Stimulated activated naive B cell treated with anti-CD40 and anti-IgM and Interleukin-4, amounts not matched to agents 10 μg/mL and 1 μg/mL and 100 μg/mL, for 72 hours (primary cell): ENCODE measurements around the gene IRGQ.

Experiments
- ATAC-seq, 2 donors: fragments of 150-1000 bp; cut with Tn5 transposase; replicated peaks; 2 replicates each; pipeline ENCODE4 v1.10.0; 2021; ENCODE audit warnings: moderate library complexity in 1 of 2
- DNase-seq: peaks from one replicate; pipeline ENCODE4 v3.0.0; 2021
- H3K27ac Mint-ChIP-seq: one replicate; pipeline ENCODE4 v1.8.0; 2022; ENCODE audit warnings: mild to moderate bottlenecking, mixed read lengths
- H3K27me3 Mint-ChIP-seq, 2 donors: one replicate each; pipeline ENCODE4 v1.8.0; 2022; ENCODE audit warnings: mixed read lengths in 2 of 2
- H3K36me3 Mint-ChIP-seq, 2 donors: one replicate each; pipeline ENCODE4 v1.8.0; 2022; ENCODE audit warnings: mixed read lengths in 2 of 2, mild to moderate bottlenecking in 1 of 2
- H3K4me1 Mint-ChIP-seq, 2 donors: one replicate each; pipeline ENCODE4 v1.8.0; 2022; ENCODE audit warnings: mixed read lengths in 2 of 2, mild to moderate bottlenecking in 1 of 2
- H3K4me3 Mint-ChIP-seq, 2 donors: one replicate each; pipeline ENCODE4 v1.8.0; 2022; ENCODE audit warnings: mild to moderate bottlenecking in 2 of 2, mixed read lengths in 2 of 2, moderate library complexity in 1 of 2
- H3K9me3 Mint-ChIP-seq, 2 donors: one replicate each; pipeline ENCODE4 v1.8.0; 2022; ENCODE audit warnings: mixed read lengths in 2 of 2, mild to moderate bottlenecking in 1 of 2

IRGQ gene

DNA sequence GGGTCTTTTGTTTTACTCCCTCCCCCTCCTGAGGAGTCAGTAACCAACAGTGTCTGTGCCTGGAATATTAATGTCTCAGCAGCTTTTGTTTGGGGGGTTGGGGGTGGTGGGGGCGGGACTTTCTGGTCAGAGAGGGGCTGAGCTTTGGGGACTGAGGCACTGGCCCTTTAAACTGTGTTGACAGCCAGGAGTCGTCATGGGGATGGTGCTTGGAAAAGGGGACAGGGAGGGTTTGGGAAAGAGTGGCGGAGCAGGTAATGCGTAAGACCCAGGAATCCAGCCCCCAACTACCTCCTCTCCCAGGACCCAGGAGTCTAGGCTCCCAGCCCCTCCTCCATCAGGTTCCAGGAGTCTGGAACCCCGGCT is 38.6 kb upstream of the IRGQ start:
- ATAC-seq (no peak), DNase-seq (no peak)
- no peak overlapping the region for H3K27ac Mint-ChIP-seq
- H3K4me3 Mint-ChIP-seq = no peak overlapping the region
- peaks cover 14 to 27% of the 10 kb centered on the region in 2 donors for H3K4me1 Mint-ChIP-seq
- H3K36me3 Mint-ChIP-seq = no peaks in the 10 kb centered on the region
- H3K27me3 Mint-ChIP-seq = peaks cover 36 to 58% of the 10 kb centered on the region in 2 donors
- H3K9me3 Mint-ChIP-seq = no peaks in the 10 kb centered on the region

DNA sequence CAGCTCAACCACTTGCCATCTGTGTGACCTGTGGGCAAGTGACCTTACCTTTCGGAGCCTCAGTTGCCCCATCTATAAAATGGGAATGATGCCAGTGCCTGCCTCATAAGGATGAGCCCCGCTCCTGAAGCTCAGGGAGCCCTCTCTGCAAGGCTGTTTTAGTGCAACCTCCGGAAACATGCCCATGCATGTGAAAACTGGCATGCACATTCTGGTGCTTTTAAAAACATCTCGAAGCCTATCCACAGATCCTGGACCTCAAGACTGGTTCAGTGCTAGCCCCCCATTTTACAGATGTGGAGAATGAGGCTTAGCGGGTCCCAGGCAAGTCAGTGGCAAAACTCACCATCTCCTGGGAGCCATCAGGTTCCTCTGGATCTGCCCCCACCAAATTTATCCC is 38.1 kb upstream of the IRGQ start:
- no peaks in the 10 kb centered on the region for H3K36me3 Mint-ChIP-seq
- H3K27me3 Mint-ChIP-seq = peaks cover 34 to 55% of the 10 kb centered on the region in 2 donors
- ATAC-seq (no peak), DNase-seq (no peak)
- no peaks in the 10 kb centered on the region for H3K9me3 Mint-ChIP-seq
- peaks cover 13 to 23% of the 10 kb centered on the region in 2 donors for H3K4me1 Mint-ChIP-seq
- no peak overlapping the region for H3K27ac Mint-ChIP-seq
- H3K4me3 Mint-ChIP-seq = no peak overlapping the region

DNA sequence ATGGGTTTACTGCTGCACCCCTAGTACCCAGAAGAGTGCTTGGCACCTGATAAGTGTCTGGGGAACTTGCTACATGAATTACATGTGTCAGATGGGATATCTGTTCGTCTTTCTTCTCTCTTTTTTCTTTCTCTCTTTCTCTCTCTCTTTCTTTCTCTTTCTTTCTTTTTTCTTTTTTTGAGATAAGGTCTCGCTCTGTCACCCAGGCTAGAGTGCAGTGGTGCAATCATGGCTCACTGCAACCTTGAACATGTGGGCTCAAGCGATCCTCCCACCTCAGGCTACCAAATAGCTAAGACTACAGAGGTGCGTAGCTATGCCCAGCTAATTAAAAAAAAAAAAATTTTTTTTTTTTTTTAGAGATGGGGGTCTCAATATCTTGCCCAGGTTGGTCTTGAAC is 37.6 kb upstream of the IRGQ start:
- H3K36me3 Mint-ChIP-seq = no peaks in the 10 kb centered on the region
- H3K4me3 Mint-ChIP-seq = no peak overlapping the region
- no peak overlapping the region for H3K27ac Mint-ChIP-seq
- no peaks in the 10 kb centered on the region for H3K9me3 Mint-ChIP-seq
- peaks cover 7 to 18% of the 10 kb centered on the region in 2 donors for H3K4me1 Mint-ChIP-seq
- H3K27me3 Mint-ChIP-seq = peaks cover 28 to 49% of the 10 kb centered on the region in 2 donors
- no peak for DNase-seq
- no peak for ATAC-seq

DNA sequence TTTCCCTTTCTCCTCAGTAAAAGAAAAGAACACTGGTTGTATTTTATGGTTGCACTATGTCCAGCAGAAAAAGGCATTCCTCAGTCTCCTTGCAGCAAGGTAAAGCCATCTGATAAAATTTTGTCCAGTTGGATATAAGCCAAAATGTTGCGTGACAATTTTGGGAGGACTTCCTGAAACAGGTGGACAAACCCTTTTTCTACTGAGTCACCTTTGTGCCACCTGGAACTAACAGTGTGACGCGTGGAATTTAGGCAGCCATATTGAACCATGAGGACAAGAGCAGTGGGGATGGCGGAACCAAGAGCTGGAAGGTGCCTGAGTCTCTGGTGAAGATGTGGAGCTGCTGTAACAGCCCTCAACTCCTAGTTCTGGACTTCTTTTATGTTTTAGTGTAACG is 35.6 kb upstream of the IRGQ start:
- no peak overlapping the region for H3K27ac Mint-ChIP-seq
- H3K4me3 Mint-ChIP-seq = no peak overlapping the region
- H3K4me1 Mint-ChIP-seq = peaks cover 8 to 19% of the 10 kb centered on the region in 2 donors
- DNase-seq (no peak), ATAC-seq (no peak)
- H3K9me3 Mint-ChIP-seq = no peaks in the 10 kb centered on the region
- H3K27me3 Mint-ChIP-seq = peaks cover 29 to 49% of the 10 kb centered on the region in 2 donors
- no peaks in the 10 kb centered on the region for H3K36me3 Mint-ChIP-seq

DNA sequence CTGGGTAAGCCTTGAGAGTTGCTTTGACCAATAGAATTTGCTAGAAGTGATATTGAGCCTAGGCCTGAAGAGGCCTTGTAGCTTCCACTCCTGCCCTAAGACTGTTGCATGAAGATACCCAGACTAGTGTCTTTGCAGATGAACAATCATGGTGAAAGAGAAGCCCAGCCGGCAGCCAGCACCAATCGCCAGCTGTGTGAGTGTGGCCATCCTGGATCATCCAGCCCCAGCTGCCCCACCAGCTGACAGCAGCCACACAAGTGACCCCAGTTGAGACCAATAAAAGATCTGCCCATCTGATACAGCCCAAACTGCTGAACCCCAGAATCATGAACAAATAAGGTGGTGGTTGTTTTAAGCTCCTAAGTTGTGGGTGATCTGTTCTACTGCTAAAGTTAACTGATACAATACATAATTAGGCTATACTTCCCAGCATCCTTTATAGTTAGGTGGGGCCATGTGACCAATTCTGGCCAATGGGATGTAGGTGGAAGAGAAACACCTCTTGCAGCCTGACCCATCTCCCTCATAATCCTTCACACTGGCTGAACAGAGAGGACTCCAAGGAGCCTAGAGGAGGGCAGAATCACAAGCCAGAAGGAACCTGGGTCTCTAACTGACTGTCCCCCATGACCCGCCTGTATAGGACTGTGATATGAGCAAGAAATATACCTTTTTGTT is 32.9 kb upstream of the IRGQ start:
- ATAC-seq (no peak), DNase-seq (no peak)
- Mint-ChIP-seq H3K4me3 (no peak overlapping the region), H3K36me3 (peaks cover 2 to 3% of the 10 kb centered on the region in 2 donors), H3K27me3 (peaks cover 24 to 38% of the 10 kb centered on the region in 2 donors), H3K27ac (no peak overlapping the region), H3K9me3 (no peaks in the 10 kb centered on the region), H3K4me1 (peaks cover 13 to 19% of the 10 kb centered on the region in 2 donors)

DNA sequence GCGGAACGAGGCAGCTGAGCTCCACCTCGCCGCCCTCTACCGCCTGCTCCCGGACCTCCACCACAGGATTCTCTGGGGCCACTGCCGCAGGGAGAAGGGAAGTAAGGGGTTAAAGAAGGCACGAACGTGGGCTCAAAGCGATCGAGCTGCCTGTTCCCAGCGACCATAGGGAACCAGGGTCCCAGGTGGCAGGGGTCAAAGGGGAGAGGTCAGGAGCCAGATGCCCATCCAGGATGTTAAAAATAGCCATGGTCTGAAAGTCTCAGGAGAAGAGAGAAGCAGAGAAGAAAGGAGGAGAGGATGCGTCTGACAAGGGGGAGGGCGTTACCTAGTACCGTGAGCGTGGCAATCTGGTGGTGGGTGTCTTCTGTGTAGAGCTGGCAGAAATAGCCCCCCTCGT is 30.9 kb upstream of the IRGQ start:
- Mint-ChIP-seq H3K27me3 (peaks cover 20 to 25% of the 10 kb centered on the region in 2 donors), H3K9me3 (no peaks in the 10 kb centered on the region)
- DNase-seq = no peak

DNA sequence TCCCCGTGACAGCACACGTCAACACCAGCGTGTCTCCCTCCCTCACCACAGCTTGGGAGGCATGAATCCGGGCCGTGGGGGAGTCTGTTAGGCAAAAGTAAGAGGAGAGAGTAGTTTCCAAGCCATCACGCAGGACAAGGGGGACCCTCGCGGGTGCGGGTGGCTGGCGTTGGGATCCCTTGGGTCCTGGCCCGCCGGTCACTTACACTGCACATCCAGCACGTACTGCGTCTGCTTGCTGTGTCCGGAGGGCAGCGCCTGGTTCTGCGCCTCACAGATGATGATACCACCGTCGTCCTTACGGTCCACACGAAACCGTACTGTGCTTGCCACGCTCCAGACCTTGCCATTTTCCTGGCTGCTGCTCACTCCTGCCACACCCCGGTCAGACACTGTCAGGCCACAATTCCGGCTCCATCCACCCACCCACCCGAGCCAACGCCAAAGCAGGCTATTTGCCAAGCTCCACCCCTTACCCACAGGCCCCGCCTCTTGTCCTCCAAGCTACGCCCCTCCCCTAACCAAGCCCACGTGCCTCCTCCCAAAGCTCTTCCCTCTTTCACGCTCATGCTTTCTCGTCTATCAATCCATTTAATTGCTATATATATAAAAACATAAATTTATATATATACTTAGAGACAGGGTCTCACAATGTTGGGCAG is 30.1 kb upstream of the IRGQ start:
- H3K27ac Mint-ChIP-seq = no peak overlapping the region
- peaks cover 2 to 4% of the 10 kb centered on the region in 2 donors for H3K36me3 Mint-ChIP-seq
- no peaks in the 10 kb centered on the region for H3K9me3 Mint-ChIP-seq
- DNase-seq (no peak), ATAC-seq (peak in 1 of 2 donors; percentile 41)
- H3K27me3 Mint-ChIP-seq = peaks cover 20 to 25% of the 10 kb centered on the region in 2 donors
- peaks cover 15 to 23% of the 10 kb centered on the region in 2 donors for H3K4me1 Mint-ChIP-seq
- H3K4me3 Mint-ChIP-seq = no peak overlapping the region

More for the DNA sequence above, 30.9 kb upstream of the IRGQ start:
- H3K27ac Mint-ChIP-seq = no peak overlapping the region
- ATAC-seq = no peak
- H3K36me3 Mint-ChIP-seq = peaks cover 2 to 4% of the 10 kb centered on the region in 2 donors
- H3K4me1 Mint-ChIP-seq = peaks cover 15 to 23% of the 10 kb centered on the region in 2 donors
- H3K4me3 Mint-ChIP-seq = no peak overlapping the region

DNA sequence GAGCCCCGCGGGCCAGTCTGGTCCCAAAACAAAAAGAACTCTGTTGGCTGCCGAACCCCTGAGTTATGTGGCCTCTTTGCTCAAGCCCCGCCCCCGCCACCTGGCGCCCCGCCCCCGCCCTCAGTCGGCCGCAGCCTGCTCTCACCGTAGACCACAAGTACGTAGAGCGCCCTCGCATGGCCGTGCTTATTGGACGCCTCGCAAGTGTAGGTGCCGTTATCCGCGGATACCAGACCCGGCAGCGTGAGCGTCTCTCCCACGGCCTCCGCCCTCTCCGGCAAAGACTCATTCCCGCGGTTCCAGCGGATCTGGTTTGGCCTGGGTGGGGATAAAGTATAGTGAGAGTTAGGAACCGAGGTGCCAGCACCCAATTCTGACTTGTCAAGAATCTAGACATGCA is 29.0 kb upstream of the IRGQ start:
- Mint-ChIP-seq H3K9me3 (no peaks in the 10 kb centered on the region), H3K4me1 (peaks cover 20 to 34% of the 10 kb centered on the region in 2 donors), H3K27ac (no peak overlapping the region), H3K36me3 (peaks cover 2 to 4% of the 10 kb centered on the region in 2 donors), H3K4me3 (peak overlapping the region in 1 of 2 donors; percentile 25), H3K27me3 (peaks cover 20 to 25% of the 10 kb centered on the region in 2 donors)
- DNase-seq (peak; percentile 62), ATAC-seq (peak; percentile 79 to 86)

DNA sequence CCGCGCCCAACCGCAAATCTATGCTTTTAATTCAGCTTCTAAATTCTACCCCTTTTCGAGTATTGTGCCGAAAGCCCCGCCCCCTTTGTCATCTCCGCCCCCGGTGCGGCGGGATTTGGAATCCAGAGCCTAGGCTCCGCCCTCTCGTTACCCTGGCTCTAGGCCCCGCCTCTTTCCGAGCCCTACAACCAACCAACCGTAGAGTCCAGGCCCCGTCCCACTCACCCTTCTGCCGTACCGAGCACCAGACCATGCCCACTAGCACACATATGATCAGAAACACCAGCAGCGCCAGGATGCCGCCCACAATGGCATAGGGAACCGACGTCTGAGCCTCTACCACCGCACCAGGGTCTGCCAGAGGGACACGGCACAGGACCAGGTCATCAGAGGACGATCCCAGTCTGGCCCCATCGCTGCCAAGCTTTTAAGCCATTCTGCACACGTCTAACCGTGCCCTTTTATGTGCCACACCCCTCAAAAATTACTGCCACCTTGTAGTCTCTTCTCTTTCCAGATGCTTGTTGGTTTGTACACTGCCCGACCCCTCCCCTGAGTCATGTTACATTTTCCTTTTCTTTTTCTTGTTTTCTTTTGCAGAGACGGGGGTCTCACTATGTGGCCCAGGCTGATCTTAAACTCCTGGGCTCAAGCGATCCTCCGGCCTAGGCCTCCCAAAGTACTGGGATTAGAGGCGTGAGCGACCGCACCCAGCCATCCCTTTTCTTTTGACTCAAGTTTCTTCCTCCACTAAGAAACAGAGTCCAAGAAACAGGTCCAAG is 28.1 kb upstream of the IRGQ start:
- H3K9me3 Mint-ChIP-seq = no peaks in the 10 kb centered on the region
- peaks cover 20 to 25% of the 10 kb centered on the region in 2 donors for H3K27me3 Mint-ChIP-seq
- H3K27ac Mint-ChIP-seq = no peak overlapping the region
- ATAC-seq (no peak), DNase-seq (no peak)
- peaks cover 22 to 36% of the 10 kb centered on the region in 2 donors for H3K4me1 Mint-ChIP-seq
- no peak overlapping the region for H3K4me3 Mint-ChIP-seq
- H3K36me3 Mint-ChIP-seq = peaks cover 2 to 4% of the 10 kb centered on the region in 2 donors

DNA sequence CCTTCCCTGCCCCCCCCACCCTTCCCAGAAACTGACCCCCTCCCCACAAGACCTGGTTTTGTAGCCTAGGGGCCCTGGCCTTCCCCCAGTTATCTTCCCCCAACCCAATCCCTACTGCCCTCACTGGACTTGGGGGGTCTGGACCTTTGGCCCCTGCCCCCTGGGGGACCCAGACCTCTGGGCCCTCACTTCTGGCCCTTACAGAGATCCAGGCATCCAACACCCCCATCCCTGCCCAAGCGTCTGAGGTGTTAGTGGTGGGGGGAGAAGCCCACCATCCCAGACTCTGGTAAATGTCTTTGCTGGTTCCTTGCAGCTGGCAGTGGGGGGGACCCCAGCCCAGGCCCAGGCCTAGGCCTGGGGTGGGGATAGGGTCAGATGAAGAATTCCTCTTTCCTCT is 27.0 kb upstream of the IRGQ start:
- no peak overlapping the region for H3K4me3 Mint-ChIP-seq
- ATAC-seq = no peak
- peaks cover 4% of the 10 kb centered on the region in 2 donors for H3K36me3 Mint-ChIP-seq
- peaks cover 20 to 24% of the 10 kb centered on the region in 2 donors for H3K27me3 Mint-ChIP-seq
- DNase-seq = no peak
- no peak overlapping the region for H3K27ac Mint-ChIP-seq
- H3K9me3 Mint-ChIP-seq = no peaks in the 10 kb centered on the region
- H3K4me1 Mint-ChIP-seq = peaks cover 22 to 36% of the 10 kb centered on the region in 2 donors

DNA sequence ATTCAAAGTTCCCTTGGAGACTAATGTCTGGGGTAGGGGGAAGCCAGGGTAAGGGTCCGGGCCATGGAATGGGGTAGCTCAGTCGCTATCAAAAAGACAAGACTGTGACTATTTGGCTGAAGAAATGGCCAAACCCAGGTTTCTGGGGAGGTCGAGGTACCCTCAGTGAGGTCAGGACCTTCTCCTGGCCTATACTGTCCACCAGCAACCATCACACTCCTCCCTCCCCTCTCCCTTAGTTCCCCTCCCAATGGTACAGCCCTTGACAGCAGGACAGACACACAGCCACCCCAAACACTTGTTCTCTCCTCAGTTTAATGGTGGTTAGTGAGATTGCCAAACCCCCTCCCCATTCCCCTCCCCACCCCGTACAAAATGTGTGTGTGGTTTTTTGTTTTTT is 26.1 kb upstream of the IRGQ start:
- peaks cover 22 to 36% of the 10 kb centered on the region in 2 donors for H3K4me1 Mint-ChIP-seq
- H3K27me3 Mint-ChIP-seq = peaks cover 15% of the 10 kb centered on the region in 2 donors
- peaks cover 4% of the 10 kb centered on the region in 2 donors for H3K36me3 Mint-ChIP-seq
- DNase-seq (no peak), ATAC-seq (no peak)
- H3K27ac Mint-ChIP-seq = no peak overlapping the region
- no peak overlapping the region for H3K4me3 Mint-ChIP-seq
- no peaks in the 10 kb centered on the region for H3K9me3 Mint-ChIP-seq

DNA sequence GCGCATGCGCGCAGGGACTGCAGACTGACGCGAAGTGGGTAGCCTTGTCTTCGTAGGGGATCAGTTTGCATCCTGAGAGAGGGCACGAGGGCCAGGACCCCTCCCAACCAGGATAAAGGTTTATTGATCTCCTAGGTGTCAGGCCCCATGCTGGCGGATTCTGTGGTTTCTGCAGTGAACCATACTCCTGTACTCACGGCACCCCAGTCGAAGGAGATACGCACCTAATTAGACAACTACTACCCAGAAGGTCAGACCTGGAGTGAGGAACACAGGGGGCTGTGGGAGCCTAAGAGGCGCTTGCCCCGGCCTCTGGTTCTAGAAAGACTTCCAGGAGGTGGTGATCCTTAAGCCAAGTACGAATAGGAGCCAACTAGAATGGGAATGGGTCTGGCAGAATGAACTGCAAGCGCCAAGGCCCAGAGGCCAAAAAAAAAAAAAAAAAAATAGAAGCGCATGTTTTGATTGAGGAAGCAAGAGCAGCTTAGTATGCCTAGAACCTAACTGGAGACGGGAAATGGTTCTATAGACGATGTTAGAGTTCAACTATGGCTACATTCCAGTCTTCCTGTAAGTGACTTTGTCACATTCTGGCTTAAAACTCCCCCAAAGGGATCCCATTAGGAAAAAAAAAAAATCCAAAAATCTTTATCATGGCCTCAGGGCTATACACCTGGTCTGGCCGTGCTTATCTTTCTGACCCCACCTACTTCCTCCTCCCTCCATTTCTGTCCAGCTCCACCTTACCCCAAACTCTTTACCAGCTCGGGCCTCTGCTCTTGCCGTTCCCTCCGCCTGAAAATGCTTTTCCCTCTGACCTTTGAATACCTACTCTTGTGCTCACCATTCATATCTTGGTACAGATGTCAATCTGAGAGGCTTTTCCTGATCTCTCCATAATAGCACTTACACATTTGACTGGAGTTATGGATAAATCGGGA is 24.4 kb upstream of the IRGQ start:
- ATAC-seq = peak; percentile 8
- no peaks in the 10 kb centered on the region for H3K9me3 Mint-ChIP-seq
- peaks cover 4% of the 10 kb centered on the region in 2 donors for H3K36me3 Mint-ChIP-seq
- peak overlapping the region; percentile 94 to 97 for H3K4me3 Mint-ChIP-seq
- H3K4me1 Mint-ChIP-seq = peaks cover 12 to 26% of the 10 kb centered on the region in 2 donors
- DNase-seq = no peak
- peak overlapping the region; percentile 99 for H3K27ac Mint-ChIP-seq
- no peaks in the 10 kb centered on the region for H3K27me3 Mint-ChIP-seq

DNA sequence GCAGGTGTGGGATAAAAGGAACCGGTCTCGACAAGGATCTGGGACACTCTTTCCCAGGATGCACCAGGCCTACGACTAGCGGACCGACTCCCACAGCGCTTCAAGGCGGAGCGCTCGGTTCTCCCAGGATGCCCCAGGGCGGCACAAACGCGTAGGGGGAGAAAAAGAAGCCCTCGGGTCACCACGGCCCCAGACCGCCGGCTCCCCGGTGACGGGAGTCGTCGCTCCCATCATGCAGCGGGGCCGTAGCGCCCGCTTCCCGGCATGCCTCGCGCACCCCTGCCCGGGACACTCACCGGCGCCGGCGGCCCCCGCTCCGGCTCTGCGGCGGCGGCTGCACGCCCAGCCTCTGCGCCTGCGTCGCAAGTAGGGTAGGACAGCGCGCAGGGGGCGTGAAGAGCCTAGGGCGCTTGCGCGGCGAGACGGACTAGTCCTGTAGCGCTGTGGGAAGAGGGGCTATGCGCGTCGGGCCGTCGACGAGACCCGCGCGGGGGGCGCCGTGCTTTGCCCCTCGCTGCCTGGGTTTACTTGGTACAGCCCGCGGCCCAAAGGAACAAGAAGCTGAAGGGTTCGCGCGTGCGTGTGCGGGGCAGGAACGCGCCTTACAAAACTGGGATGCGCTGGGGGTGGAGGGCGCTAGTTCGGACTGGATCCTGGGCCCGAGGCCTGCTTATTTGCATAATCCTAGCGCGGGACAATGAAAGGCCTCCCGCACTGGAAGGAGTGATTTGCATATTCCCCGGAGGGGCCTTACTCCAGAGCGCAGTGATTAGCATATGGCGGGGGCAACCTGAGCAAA is 23.5 kb upstream of the IRGQ start, which contains the start of gene ZNF428:
TSS of gene ZNF428 (minus strand) at position 368 of the 799 bp plus-strand sequence. CDS start 5,325 bp downstream, outside the sequence.
- Mint-ChIP-seq H3K4me3 (peak within 1 kb of the TSS; percentile 94 to 97), H3K27me3 (no peaks in the 10 kb centered on the region), H3K4me1 (peaks cover 12 to 22% of the 10 kb centered on the region in 2 donors), H3K9me3 (no peaks in the 10 kb centered on the region), H3K27ac (peak within 1 kb of the TSS; percentile 99), H3K36me3 (peaks cover 4% of the 10 kb centered on the region in 2 donors)
- ATAC-seq (peak; percentile 88 to 89), DNase-seq (peak; percentile 89)
